GM18517 (cell line): ENCODE results near the gene RDH14.

Experiments used
- ATAC-seq: cut with Tn5 transposase; IDR thresholded peaks from one replicate; pipeline ENCODE4 v1.9.1; 2021; ENCODE audit warnings: mild to moderate bottlenecking, moderate library complexity; ENCODE audit not compliant: unreplicated experiment

The RDH14 gene

GRCh38 chr2:18522484-18523146, 37.8 kb downstream of the RDH14 start:
- no peak for ATAC-seq

- no peak for ATAC-seq
Measured at GRCh38 chr2:18520451-18521425, 39.7 kb downstream of the RDH14 start.

- ATAC-seq = no peak
Measured at GRCh38 chr2:18519914-18520450, 40.5 kb downstream of the RDH14 start.

- ATAC-seq = no peak
Measured at GRCh38 chr2:18518116-18519111, 42.0 kb downstream of the RDH14 start.

GRCh38 chr2:18517386-18517785, 43.1 kb downstream of the RDH14 start:
- no peak for ATAC-seq

- ATAC-seq = no peak
Measured at GRCh38 chr2:18516112-18516511, 44.3 kb downstream of the RDH14 start.

- no peak for ATAC-seq
Measured at GRCh38 chr2:18514526-18515461, 45.7 kb downstream of the RDH14 start.

GRCh38 chr2:18510775-18511174, 49.7 kb downstream of the RDH14 start:
- no peak for ATAC-seq

- ATAC-seq = no peak
Measured at GRCh38 chr2:18506883-18507509, 53.5 kb downstream of the RDH14 start.

- ATAC-seq = no peak
Measured at GRCh38 chr2:18505703-18506341, 54.6 kb downstream of the RDH14 start.
